NCI-H2171 (cell line): ENCODE measurements around the gene AQP6.
"Not testable (repeated sequence)": the region's sequence is repeated elsewhere in the genome, so short reads cannot be mapped to it uniquely, and the experiment has no call there.

Source experiments
- DNase-seq: peaks from one replicate; lab custom pipeline; 2025; lab: John Stamatoyannopoulos, UW

Gene AQP6

GRCh38 chr12:49970658-49971057 is 2.1 kb upstream of the AQP6 start:
- DNase-seq: no peak

GRCh38 chr12:49971141-49971540 is 1.6 kb upstream of the AQP6 start:
- no peak for DNase-seq

- DNase-seq: no peak
Measured at GRCh38 chr12:49972129-49972528, 618 bp upstream of the AQP6 start.

DNA sequence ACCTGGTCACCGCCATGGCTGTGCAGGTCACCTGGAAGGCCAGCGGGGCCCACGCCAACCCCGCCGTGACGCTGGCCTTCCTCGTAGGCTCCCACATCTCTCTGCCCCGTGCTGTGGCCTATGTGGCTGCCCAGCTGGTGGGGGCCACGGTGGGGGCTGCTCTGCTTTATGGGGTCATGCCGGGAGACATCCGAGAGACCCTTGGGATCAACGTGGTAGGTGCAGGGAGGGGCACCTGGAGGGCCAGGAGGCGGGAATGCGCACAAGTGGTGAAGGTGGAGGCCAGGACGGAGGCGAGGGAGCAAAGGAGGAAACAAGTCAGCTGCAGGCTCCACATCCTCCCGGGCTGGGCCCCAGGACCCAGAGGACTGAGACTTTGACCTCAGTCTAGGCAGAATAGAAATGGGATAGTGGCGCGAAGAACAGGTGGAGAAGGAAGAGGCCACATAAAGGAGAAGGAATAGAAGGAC is 649 bp downstream of the AQP6 start:
- no peak for DNase-seq

DNA sequence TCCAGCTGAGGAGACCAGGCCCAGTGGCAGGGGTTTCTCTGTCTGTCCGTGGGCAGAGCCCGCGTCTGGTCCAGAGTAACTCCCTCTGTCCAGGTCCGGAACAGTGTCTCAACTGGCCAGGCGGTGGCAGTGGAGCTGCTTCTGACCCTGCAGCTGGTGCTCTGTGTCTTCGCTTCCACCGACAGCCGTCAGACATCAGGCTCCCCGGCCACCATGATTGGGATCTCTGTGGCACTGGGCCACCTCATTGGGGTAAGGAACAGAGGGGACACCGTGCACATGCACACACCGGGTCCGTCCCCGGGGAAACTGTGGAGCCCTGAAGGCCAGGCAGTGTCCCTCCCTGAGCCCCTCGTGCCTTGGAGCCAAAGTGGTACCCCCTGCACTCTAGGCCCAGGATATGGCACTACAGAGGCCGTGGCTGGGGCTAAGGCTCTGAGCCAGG is 1.5 kb downstream of the AQP6 start:
- DNase-seq: no peak

DNA sequence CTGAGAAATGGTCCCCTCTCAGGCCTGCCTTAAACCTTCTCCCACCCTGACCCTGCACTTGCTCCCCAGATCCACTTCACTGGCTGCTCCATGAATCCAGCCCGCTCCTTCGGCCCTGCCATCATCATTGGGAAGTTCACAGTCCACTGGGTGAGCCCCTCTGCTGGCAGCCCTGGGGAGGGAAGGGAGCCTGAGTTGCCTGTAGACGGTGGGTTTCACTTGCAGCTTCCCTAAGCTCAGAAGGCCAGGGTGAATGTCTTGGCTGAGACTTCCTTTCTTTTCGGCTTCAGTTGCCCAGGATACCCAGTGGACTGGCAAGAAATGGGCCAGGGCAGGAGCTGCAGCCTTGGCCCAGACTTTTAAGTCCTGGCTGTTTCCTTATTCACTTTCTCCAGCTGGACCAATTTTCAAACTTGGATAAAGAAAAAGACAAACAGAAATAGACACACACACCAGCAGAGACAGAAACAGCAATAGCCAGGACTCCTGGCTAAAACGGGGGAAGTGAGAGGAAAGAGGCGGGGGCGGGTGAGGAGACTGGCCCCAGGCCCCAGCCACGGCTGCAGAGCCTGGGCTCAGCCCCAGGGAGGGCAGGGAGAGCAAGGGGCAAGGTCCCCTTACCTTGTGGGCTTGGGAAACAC is 2.0 kb downstream of the AQP6 start:
- no peak for DNase-seq

DNA sequence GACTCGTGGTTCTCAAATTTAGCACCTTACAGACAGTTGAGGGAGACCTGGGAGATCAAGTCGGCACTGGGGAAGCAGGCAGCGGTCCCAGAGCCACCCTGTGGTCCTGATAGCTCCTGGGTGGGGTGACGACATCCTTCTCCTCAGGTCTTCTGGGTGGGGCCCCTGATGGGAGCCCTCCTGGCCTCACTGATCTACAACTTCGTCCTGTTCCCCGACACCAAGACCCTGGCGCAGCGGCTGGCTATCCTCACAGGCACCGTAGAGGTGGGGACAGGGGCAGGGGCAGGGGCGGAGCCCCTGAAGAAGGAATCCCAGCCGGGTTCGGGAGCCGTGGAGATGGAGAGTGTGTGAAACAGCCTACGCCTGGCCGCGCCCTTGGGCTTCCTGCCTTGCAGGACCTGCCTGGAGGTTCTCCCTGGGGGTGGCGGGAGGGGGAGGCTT is 2.6 kb downstream of the AQP6 start:
- DNase-seq: no peak

DNA sequence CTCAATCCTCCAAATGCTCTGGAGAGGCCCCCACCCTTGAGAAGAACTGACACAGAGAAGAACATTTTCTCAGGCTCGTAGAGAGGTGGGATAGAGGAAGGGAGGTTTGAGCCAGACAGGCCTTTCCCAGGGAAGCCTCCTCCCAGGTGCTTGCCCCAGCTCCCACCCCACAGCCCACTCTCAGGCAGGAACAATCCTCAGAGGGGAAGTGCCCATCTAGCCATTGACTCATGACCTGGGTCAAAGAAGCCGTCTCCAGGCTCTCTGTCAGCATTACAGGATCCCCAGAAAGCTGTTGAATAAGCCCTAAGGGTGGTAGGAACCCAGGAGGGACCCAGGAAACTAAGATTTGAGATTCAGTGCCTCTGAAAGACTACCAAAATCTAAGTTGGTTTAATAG is 3.8 kb downstream of the AQP6 start:
- no peak for DNase-seq

DNA sequence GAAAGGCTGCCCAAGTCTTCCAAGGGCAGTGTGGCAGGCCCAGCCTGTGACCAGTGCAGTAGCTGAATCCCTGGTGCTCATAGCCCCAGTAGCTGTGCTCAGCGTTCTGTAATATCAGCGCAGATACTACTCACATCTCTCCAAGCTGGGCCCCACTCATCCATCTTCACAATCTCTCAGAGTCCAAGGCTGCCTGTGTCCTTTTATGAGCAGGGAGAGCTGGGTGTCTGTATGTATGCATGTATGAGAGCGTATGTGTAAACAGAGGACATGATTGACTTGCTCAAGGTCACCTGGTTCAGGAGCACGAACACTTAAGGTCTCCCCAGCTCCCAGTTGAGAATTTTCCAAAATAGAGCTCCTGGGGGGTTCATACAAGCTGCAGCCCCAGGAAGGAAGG is 5.4 kb downstream of the AQP6 start:
- DNase-seq: no peak

DNA sequence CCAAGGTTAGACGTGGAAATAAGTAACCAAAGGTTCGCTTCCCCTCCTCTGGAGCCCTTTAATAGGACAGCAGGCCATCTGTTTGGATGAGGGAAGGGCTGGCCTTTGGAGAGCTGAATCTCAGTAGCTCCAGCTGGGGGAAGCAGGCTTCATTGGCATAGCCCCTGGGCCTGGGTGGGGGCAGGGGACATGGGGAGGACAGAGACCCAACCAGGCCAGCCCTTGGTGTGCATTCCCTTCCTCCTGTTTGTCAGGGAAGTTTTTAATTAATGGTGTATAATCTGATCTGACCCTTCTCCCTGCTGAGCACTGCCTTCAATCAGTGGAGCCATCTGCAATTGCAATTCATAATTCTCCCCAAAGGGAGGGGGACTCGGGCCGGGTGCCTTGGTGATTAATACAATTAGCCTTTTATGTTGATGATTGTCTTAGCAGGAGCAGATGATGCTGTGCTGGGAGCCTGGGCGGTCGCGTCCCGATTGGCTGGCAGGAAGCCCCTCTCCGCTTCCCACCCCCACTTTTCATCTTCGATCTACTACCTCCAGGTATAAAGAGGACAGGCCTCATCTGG is 6.4 kb downstream of the AQP6 start:
- DNase-seq: no peak

GRCh38 chr12:49979791-49980190 is 7.0 kb downstream of the AQP6 start:
- no peak for DNase-seq

- no peak for DNase-seq
Measured at GRCh38 chr12:49980501-49981349, 8.0 kb downstream of the AQP6 start.

GRCh38 chr12:49982246-49983087 is 9.7 kb downstream of the AQP6 start:
- no peak for DNase-seq

- no peak for DNase-seq
Measured at GRCh38 chr12:49983892-49984291, 11.1 kb downstream of the AQP6 start.

DNA sequence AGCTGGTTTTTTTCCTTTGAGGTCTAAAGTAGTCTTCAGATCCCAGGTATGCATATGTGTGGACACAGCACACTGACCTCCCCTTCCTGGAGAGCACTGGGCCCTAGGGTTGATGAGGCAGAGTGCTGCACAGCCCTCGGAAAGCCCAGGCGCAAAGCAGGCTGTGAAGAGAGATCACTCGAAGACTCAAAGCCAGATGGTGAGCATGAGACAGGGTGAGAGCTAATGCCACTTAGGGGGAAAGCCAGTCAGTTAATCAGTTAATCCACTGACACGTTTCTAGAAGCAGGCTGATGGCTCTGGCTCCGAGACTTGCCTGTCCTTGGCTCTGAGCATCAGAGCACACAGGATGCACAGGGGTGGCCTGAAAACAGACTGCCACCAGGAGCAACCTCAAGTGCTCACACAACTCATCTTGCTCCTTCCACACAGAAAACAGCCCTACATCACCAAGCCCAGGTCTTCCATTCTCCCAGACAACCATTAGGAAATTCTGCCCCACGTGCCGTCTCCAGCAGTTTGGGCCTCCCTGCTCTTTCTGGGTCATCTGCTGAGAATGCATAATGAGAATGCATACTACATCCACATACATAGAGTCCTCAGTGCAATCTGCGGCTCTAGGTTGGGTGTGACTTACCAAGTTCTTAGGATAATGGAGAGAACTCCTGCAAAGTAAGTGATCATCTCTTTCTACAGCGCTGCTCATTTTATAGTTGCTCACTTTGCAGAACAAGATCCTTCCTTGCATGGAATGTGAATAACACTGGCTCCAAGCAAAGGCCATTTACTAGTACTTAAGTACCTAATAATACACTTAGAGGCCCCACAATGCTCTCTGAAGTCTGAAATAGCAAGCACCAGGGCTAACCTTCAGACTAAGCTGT is 12.0 kb downstream of the AQP6 start:
- DNase-seq: no peak

GRCh38 chr12:49985981-49986380 is 13.2 kb downstream of the AQP6 start:
- no peak for DNase-seq

- DNase-seq: not testable (repeated sequence)
Measured at GRCh38 chr12:49986476-49986875, 13.7 kb downstream of the AQP6 start.

- DNase-seq: peak; percentile 71
Measured at GRCh38 chr12:49987625-49988303, 15.0 kb downstream of the AQP6 start.

- not testable (repeated sequence) for DNase-seq
Measured at GRCh38 chr12:49989400-49989799, 16.7 kb downstream of the AQP6 start.

GRCh38 chr12:49990273-49990672 is 17.5 kb downstream of the AQP6 start:
- no peak for DNase-seq
